Natural killer cell (primary cell): Measurements from ENCODE around the gene PKM. TPM values are rescaled to one million over a fixed set of nuclear protein-coding genes. Genes with fewer than 3 reads are reported as not detected.

Source experiments
- ATAC-seq, 3 donors: fragments of 150-1000 bp in 2 of 3; fragments of 200-7000 bp in 1 of 3; cut with Tn5 transposase; 1 replicate in 1 of 3; 2 replicates in 2 of 3; pipeline ENCODE4 v1.10.0; 2021; ENCODE audit warnings: mild to moderate bottlenecking in 2 of 3, moderate library complexity in 2 of 3
- DNase-seq, 2 donors: peaks; one replicate each; pipeline versions ENCODE4 v3.0.0 to v3.0.0-alpha.2; 2013 to 2021; ENCODE audit warnings: mixed read lengths in 1 of 2
- H3K27ac ChIP-seq: one replicate; pipeline ENCODE4 v1.5.1; 2013; ENCODE audit warnings: mild to moderate bottlenecking, low read length
- H3K27me3 ChIP-seq: one replicate; pipeline ENCODE4 v1.6.1; 2013; ENCODE audit warnings: low read length; ENCODE audit not compliant: control insufficient read depth, insufficient read depth
- H3K36me3 ChIP-seq: one replicate; pipeline ENCODE4 v1.6.1; 2013; ENCODE audit warnings: low read length; ENCODE audit not compliant: control insufficient read depth, insufficient read depth
- H3K4me1 ChIP-seq: one replicate; pipeline ENCODE4 v1.6.1; 2013; ENCODE audit warnings: low read length; ENCODE audit not compliant: control insufficient read depth, insufficient read depth
- H3K4me3 ChIP-seq: one replicate; pipeline ENCODE4 v1.5.1; 2013; ENCODE audit warnings: low read length
- H3K9me3 ChIP-seq: one replicate; pipeline ENCODE4 v1.6.1; 2013; ENCODE audit warnings: low read length; ENCODE audit not compliant: control insufficient read depth, insufficient read depth
- H3K27ac Mint-ChIP-seq, 2 donors: one replicate each; pipeline ENCODE4 v1.8.0; 2022; ENCODE audit warnings: mild to moderate bottlenecking in 2 of 2, mixed read lengths in 2 of 2, moderate library complexity in 1 of 2
- H3K27me3 Mint-ChIP-seq, 2 donors: one replicate each; pipeline ENCODE4 v1.8.0; 2022; ENCODE audit warnings: low read depth in 2 of 2, mixed read lengths in 2 of 2
- H3K36me3 Mint-ChIP-seq: one replicate; pipeline ENCODE4 v1.8.0; 2022; ENCODE audit warnings: mixed read lengths
- H3K4me1 Mint-ChIP-seq, 2 donors: one replicate each; pipeline ENCODE4 v1.8.0; 2022; ENCODE audit warnings: mixed read lengths in 2 of 2
- H3K4me3 Mint-ChIP-seq: one replicate; pipeline ENCODE4 v1.8.0; 2022; ENCODE audit warnings: mild to moderate bottlenecking, moderate library complexity, mixed read lengths
- H3K9me3 Mint-ChIP-seq, 2 donors: one replicate each; pipeline ENCODE4 v1.8.0; 2022; ENCODE audit warnings: mixed read lengths in 2 of 2
- whole genome bisulfite sequencing: methylation state at CpG from one replicate; pipeline ENCODE4 v1.1.7; 2013; ENCODE audit warnings: missing lambda C conversion rate; ENCODE audit not compliant: insufficient coverage; 5-methylcytosine and 5-hydroxymethylcytosine counted together
- intact Hi-C: fragments of 100-400 bp; cut with micrococcal nuclease; formaldehyde crosslinking; loops from one replicate; pipeline ENCODE4 v1.14.2; 2022
- total RNA-seq, 4 donors: library from RNA; stranded (reverse); fragments of 120-200 nt in 1 of 4; gene quantifications; one replicate each; pipeline versions ENCODE4 v1.2.3 to v1.2.4, GENCODE V29; 2013 to 2022
- TF ChIP-seq, protein P1 (sequence below): fragments of 200-600 bp; IDR thresholded peaks from one replicate; pipeline ENCODE4 v1.8.0; 2022; ENCODE audit warnings: antibody characterized with exemption

Gene PKM
- total RNA-seq, 3 donors from 2014 or later (not counting 1 experiment from before 2014, with no cell fraction given): 121 to 180 (median 155) TPM

DNA sequence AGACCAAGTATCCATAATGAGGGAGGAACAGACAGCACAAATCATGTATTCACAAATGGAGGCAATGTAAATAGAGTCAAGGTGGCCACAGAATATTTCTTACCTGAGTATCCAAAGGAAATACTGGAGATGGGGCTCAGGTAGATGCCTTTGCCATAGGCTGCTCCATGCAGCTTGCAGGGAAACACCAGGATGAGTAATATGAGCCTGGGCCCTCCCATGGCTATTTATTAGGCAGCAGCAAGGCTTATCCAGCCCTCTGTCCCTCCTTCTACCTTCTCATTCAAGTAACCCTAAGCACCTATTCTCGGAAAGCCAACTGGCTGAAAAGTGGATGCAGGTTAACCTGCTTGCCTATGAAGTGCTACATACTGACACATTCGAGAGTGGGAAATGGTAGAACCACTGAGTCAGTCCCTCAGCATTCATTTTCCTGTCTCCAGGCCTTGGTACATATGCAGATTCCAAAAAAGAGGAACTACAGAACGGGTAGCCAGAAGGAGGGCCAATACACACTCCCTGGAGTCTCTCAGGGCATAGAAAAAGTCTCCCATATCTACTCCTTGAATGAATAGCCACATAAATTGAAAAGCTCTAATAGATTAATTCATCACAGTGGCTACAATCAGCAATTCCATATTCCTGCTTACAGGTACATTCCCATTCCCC, 18.3 kb upstream of the PKM start:
- DNase-seq (no peak), ATAC-seq (no peak)
- Histone ChIP-seq H3K27ac (no peak overlapping the region), H3K4me3 (no peak overlapping the region), H3K27me3 (no peaks in the 10 kb centered on the region), H3K9me3 (no peaks in the 10 kb centered on the region), H3K4me1 (no peaks in the 10 kb centered on the region), H3K36me3 (peaks cover 58% of the 10 kb centered on the region)
- Mint-ChIP-seq H3K36me3 (peaks cover 24% of the 10 kb centered on the region), H3K27ac (no peak overlapping the region), H3K4me1 (no peaks in the 10 kb centered on the region), H3K27me3 (no peaks in the 10 kb centered on the region), H3K9me3 (no peaks in the 10 kb centered on the region), H3K4me3 (no peak overlapping the region)
- TF ChIP-seq, protein P1, sequence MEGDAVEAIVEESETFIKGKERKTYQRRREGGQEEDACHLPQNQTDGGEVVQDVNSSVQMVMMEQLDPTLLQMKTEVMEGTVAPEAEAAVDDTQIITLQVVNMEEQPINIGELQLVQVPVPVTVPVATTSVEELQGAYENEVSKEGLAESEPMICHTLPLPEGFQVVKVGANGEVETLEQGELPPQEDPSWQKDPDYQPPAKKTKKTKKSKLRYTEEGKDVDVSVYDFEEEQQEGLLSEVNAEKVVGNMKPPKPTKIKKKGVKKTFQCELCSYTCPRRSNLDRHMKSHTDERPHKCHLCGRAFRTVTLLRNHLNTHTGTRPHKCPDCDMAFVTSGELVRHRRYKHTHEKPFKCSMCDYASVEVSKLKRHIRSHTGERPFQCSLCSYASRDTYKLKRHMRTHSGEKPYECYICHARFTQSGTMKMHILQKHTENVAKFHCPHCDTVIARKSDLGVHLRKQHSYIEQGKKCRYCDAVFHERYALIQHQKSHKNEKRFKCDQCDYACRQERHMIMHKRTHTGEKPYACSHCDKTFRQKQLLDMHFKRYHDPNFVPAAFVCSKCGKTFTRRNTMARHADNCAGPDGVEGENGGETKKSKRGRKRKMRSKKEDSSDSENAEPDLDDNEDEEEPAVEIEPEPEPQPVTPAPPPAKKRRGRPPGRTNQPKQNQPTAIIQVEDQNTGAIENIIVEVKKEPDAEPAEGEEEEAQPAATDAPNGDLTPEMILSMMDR: no peak
- WGBS: 63% methylated on average over 3 of the region's 3 CpGs
- intact Hi-C loops: no loop called here

DNA sequence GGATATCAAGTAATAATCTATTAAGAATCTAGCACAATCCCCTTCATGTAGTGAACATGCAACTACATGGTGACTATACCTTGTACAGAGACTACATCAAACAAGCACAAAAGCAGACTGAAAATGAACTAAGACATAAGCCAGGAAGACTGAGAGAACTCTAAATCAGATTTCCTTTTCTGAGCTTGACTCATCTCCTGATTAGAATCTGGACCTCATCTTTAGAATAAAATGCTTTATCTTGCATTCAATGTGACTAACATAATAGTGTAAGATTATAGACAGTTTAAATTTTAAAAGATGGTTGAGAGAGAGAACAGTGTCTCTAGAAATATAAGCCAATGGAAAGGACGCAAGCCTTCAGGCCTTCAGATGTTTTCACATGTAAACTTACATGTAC, 17.5 kb upstream of the PKM start:
- intact Hi-C loops: no loop called here
- Mint-ChIP-seq H3K4me1 (no peaks in the 10 kb centered on the region), H3K27ac (no peak overlapping the region), H3K36me3 (peaks cover 24% of the 10 kb centered on the region), H3K9me3 (no peaks in the 10 kb centered on the region), H3K27me3 (no peaks in the 10 kb centered on the region), H3K4me3 (no peak overlapping the region)
- Histone ChIP-seq H3K27ac (no peak overlapping the region), H3K4me1 (no peaks in the 10 kb centered on the region), H3K9me3 (no peaks in the 10 kb centered on the region), H3K27me3 (no peaks in the 10 kb centered on the region), H3K36me3 (peaks cover 55% of the 10 kb centered on the region), H3K4me3 (no peak overlapping the region)
- ATAC-seq (no peak), DNase-seq (no peak)
- TF ChIP-seq, protein P1: no peak
- WGBS: 100% methylated on average over 1 of the region's 1 CpG

DNA sequence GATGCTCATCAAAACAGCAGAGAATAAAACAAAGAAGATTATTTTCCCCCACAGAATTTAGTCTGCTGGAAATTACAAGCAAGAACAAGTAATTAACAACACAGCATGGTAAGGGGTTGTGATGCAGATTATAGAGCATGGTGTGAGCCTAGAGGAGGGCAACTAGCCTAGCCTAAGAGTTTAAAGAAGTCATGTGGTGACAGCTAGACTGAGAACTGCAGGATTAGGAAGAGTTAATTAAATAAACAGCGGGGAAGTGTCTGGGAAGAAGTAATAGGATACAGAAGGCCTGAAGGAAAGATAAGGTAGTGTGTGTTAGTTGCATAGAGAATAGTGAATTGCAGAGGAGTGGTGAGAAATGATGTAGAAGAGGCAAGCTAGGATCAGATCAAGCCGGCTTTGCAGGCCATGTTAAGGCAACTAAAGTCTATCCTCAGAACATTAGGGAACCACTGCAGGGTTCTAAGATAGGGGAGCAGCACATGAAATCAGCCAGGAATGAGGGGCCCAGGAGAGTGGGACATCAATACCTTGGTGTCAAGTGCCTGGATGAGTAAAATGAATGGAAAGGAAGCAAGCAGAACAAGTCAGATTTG, 11.9 kb upstream of the PKM start:
- H3K27ac Mint-ChIP-seq: no peak overlapping the region
- 95% methylated on average over 2 of the region's 2 CpGs for WGBS
- H3K36me3 Mint-ChIP-seq: no peaks in the 10 kb centered on the region

More for the DNA sequence above, 11.9 kb upstream of the PKM start:
- Histone ChIP-seq H3K4me3 (no peak overlapping the region), H3K27me3 (no peaks in the 10 kb centered on the region), H3K4me1 (no peaks in the 10 kb centered on the region), H3K36me3 (peaks cover 30% of the 10 kb centered on the region), H3K27ac (no peak overlapping the region), H3K9me3 (no peaks in the 10 kb centered on the region)
- no peak overlapping the region for H3K4me3 Mint-ChIP-seq
- H3K27me3 Mint-ChIP-seq: no peaks in the 10 kb centered on the region
- DNase-seq: no peak
- H3K4me1 Mint-ChIP-seq: peaks cover 0 to under 1% of the 10 kb centered on the region in 2 donors
- intact Hi-C loops: no loop called here
- no peak for ATAC-seq
- H3K9me3 Mint-ChIP-seq: no peaks in the 10 kb centered on the region
- TF ChIP-seq, protein P1: no peak
